ENCODE measurements around the gene MAPKAPK5.

Gene MAPKAPK5

GRCh38 chr12:111886662-111887545, 44.9 kb downstream of the MAPKAPK5 start:
- Histone ChIP-seq H3K36me3 (ENCODE audit: insufficient read depth, low read length) (peaks cover 93% of the 10 kb centered on the region), H3K27me3 (ENCODE audit: insufficient read depth, low read length) (no peaks in the 10 kb centered on the region), H2AFZ (ENCODE audit: low read length) (no peak overlapping the region), H3F3A (ENCODE audit: insufficient read depth, low read length) (no peaks in the 10 kb centered on the region), H3K9me2 (ENCODE audit: low read depth, low read length) (no peaks in the 10 kb centered on the region), H4K20me1 (ENCODE audit: insufficient read depth, low read length) (no peaks in the 10 kb centered on the region), H3K79me2 (ENCODE audit: insufficient read depth, low read length) (no peaks in the 10 kb centered on the region), H3K4me2 (ENCODE audit: low read length) (no peak overlapping the region), H3K4me1 (ENCODE audit: insufficient read depth, low read length, severe bottlenecking) (no peaks in the 10 kb centered on the region), H3K27ac (ENCODE audit: low read depth, low read length, poor library complexity, severe bottlenecking) (no peak overlapping the region), H3K9me3 (ENCODE audit: low read length) (no peaks in the 10 kb centered on the region), H3K4me3 (ENCODE audit: low read depth, low read length, poor library complexity, severe bottlenecking) (no peak overlapping the region), H3K9ac (ENCODE audit: low read length) (no peak overlapping the region)
- TF ChIP-seq CTCF (IDR thresholded peaks at IDR 0.05; ENCODE audit: low read length) (no peak), EZH2 (IDR thresholded peaks at IDR 0.05; ENCODE audit: borderline replicate concordance, low read length) (no peak)

DNA sequence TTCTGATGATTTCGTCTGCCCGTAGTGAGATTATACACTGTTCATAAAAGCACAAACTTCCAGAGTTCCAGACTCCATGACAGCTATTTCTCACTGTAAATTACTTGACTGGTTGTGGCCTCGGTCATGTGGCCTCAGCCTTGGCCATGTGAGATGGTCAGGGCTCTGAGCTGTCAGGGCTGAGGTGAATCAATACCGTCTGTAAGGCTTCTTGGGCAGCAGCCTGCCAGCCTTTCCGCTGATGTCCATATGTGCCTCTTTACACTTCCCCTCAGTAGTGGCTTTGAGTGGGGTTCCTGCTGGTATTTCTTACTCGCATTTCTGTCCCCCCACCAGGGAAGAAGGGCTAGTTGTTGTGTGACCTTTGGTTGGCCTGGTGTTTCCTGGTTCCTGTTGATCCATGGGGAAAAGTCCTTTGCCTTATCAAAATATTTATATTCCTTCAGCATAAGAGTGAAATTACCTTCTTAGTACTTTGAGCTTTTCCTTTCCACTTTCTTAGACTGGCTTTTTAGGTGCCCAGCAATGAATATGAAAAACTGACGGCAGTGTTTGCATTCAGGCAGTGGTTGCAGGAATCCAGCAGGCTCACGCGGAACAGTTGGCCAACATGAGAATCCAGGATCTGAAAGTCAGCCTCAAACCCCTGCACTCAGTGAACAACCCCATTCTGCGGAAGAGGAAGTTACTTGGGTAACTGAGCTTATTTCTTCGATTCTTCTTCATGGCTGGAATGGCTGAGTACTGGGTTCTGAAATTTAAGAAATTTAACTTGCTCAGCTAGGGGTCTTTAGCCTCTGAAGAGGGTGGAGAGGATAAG, 46.1 kb downstream of the MAPKAPK5 start:
- H3K27me3 ChIP-seq (ENCODE audit: insufficient read depth, low read length): no peaks in the 10 kb centered on the region
- H3F3A ChIP-seq (ENCODE audit: insufficient read depth, low read length): no peaks in the 10 kb centered on the region
- no peak overlapping the region for H2AFZ ChIP-seq (ENCODE audit: low read length)
- H3K4me3 ChIP-seq (ENCODE audit: low read depth, low read length, poor library complexity, severe bottlenecking): no peak overlapping the region
- no peaks in the 10 kb centered on the region for H4K20me1 ChIP-seq (ENCODE audit: insufficient read depth, low read length)
- H3K27ac ChIP-seq (ENCODE audit: low read depth, low read length, poor library complexity, severe bottlenecking): no peak overlapping the region
- peaks cover 93% of the 10 kb centered on the region for H3K36me3 ChIP-seq (ENCODE audit: insufficient read depth, low read length)
- no peak for TF ChIP-seq CTCF (IDR thresholded peaks at IDR 0.05; ENCODE audit: low read length)
- TF ChIP-seq EZH2 (IDR thresholded peaks at IDR 0.05; ENCODE audit: borderline replicate concordance, low read length): no peak
- no peaks in the 10 kb centered on the region for H3K79me2 ChIP-seq (ENCODE audit: insufficient read depth, low read length)
- no peaks in the 10 kb centered on the region for H3K9me3 ChIP-seq (ENCODE audit: low read length)
- H3K9me2 ChIP-seq (ENCODE audit: low read depth, low read length): no peaks in the 10 kb centered on the region
- no peak overlapping the region for H3K4me2 ChIP-seq (ENCODE audit: low read length)
- no peak overlapping the region for H3K9ac ChIP-seq (ENCODE audit: low read length)
- no peaks in the 10 kb centered on the region for H3K4me1 ChIP-seq (ENCODE audit: insufficient read depth, low read length, severe bottlenecking)

DNA sequence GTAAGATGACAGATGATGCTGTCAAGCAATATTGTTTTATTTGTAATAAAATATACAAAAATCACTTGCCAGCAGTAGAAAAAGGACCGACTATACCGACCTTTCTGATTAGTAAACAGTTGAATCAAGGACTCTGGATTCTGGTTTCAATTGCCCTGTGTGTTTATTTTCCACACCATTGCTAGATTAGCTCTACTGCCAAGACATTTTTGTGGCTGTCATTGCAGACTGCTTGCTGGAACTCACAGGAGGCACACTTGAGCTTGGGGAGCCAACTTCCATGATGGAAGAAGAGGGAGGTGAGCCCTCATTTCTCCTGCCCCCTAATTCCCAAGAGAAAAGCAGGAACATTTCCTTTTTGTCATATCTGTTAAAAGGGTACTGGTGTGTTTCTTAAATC, 51.3 kb downstream of the MAPKAPK5 start:
- Histone ChIP-seq H3K27me3 (ENCODE audit: insufficient read depth, low read length) (no peaks in the 10 kb centered on the region), H3K36me3 (ENCODE audit: insufficient read depth, low read length) (peaks cover 77% of the 10 kb centered on the region), H2AFZ (ENCODE audit: low read length) (no peak overlapping the region), H3K9me2 (ENCODE audit: low read depth, low read length) (no peaks in the 10 kb centered on the region), H3K4me1 (ENCODE audit: insufficient read depth, low read length, severe bottlenecking) (no peaks in the 10 kb centered on the region), H3K4me3 (ENCODE audit: low read depth, low read length, poor library complexity, severe bottlenecking) (no peak overlapping the region), H4K20me1 (ENCODE audit: insufficient read depth, low read length) (no peaks in the 10 kb centered on the region), H3F3A (ENCODE audit: insufficient read depth, low read length) (no peaks in the 10 kb centered on the region), H3K79me2 (ENCODE audit: insufficient read depth, low read length) (no peaks in the 10 kb centered on the region), H3K4me2 (ENCODE audit: low read length) (no peak overlapping the region), H3K9me3 (ENCODE audit: low read length) (no peaks in the 10 kb centered on the region), H3K27ac (ENCODE audit: low read depth, low read length, poor library complexity, severe bottlenecking) (no peak overlapping the region), H3K9ac (ENCODE audit: low read length) (no peak overlapping the region)
- TF ChIP-seq CTCF (IDR thresholded peaks at IDR 0.05; ENCODE audit: low read length) (no peak), EZH2 (IDR thresholded peaks at IDR 0.05; ENCODE audit: borderline replicate concordance, low read length) (no peak)
